NCI-H2171 treated with DMSO at 0.1 percent for 48 hours (cell line): Measurements from ENCODE around the gene HDAC4.

ENCODE experiments used
- DNase-seq: peaks from one replicate; lab custom pipeline; 2025; lab: John Stamatoyannopoulos, UW

HDAC4 gene

DNA sequence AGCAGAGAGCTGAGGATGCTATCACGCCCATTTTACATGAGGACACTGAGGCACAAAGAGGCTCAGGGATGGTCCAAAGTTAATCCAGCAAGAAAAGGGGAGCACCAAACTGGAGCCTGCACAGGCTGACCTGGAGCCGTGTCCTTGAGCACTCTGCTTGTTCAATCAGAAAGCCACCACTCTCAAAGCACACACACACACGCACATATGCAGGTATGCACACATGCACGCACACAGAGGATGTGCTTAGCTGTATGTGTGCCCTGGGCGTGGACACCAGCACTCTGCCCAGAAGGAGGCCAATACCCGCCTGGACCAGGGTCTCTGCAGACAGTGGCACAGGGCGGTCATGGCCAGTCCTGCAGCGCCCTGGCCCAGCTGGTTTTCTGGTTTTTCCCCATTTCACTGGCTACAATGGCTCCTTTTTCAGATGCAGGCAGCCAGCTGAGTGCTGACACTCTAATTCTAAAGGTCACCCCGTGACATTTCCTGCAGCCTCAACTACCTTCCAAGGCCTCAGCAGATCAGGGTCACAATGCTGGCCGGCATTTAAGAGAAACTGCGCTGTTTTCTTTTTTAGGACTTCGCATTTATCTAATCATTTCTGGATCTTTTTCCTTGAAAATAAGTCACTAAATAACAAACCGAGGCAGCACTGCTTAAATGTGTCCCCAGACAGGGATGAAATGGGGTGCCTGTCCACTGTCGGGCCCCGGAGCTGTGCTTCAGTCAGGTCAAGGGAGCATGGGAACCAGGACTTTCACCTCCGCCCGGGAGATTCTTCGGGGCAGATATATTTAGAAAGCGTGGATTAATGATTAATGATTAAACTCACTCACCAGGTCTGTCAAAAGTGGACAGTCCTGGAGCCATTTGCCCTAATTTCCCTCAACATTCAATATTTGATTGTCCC lies 104.5 kb downstream of the HDAC4 start:
- no peak for DNase-seq

DNA sequence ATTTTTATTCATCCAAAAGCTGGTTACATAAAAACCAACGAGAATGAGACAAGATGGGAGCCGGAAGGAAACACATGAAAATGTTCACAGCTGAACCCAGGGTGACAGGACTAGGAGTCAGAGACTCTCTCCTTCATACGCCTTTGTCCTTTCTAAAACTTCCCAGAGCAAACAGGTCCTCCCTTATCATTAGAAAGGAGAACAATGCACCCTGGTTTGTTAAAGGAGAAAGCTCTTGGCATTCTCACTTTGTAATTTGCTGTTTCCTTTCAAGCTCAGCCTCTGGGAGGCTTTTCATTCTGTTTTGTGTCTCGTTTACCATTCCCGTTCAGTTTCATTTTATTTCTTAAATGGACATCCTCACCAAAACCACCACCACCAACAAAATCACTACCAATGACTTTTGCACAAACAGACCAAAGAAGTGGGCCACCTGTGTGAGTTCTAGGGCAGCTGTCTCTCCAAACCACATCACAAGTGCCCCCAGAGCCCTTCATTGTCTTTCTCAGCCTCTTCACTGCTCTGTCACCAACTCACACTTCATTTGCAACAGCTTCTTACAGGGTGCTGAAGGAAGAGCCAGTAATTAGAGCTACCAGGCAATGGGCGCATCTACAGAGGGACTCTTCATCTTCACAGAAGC lies 105.3 kb downstream of the HDAC4 start:
- DNase-seq = no peak

DNA sequence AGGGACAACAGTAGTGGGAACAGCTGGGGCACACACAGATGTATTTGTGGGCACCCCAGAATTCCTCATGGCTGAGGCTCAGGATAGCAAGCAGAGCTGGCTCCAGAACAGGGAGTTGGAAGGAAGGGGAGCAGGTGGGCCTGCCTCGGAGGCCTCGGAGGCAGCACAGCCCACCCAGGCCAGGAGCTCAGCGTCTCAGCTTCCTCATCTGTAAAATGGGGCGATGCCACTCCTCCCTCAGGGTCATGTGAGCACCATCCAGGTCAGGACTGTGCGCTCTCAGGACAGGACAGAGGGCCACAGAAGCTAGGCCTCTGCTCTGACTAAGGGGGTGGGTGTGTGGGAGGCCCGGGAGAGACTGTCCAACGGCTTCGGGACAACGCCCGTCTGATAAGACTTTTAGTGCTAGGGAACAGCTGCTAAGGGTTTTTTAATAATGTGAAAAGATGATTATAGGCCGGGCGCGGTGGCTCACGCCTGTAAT lies 106.2 kb downstream of the HDAC4 start:
- DNase-seq = no peak

DNA sequence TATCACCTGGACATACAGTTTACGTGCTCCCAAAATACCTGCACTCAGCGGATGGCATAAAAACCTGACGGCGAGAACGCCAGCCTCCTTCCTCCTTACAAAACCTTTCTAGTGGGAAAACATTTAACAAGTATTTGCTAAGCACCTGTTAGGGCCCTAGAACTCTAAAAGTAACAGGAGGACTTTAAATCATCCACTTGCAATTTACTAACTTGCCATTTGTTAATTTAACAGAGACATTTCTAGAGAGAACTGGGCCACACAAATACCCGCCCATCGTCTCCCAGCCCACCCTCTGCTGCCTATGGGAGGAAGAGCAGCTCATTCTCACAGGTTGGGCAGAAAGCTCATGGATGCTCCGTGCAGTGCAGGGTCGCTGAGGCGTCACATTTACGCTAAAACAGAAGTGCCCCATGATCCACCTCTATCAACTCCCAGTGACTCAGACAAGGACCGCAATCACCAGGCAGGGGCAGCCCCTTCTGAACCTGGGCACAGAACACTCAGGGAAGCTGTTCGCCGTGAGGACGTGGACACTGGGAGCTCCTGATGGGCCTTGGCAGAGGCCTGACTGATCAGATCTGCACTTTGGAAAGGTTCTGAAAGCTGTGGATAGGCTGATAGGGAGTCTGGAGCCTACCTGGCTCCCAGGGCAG lies 106.9 kb downstream of the HDAC4 start:
- DNase-seq = no peak

DNA sequence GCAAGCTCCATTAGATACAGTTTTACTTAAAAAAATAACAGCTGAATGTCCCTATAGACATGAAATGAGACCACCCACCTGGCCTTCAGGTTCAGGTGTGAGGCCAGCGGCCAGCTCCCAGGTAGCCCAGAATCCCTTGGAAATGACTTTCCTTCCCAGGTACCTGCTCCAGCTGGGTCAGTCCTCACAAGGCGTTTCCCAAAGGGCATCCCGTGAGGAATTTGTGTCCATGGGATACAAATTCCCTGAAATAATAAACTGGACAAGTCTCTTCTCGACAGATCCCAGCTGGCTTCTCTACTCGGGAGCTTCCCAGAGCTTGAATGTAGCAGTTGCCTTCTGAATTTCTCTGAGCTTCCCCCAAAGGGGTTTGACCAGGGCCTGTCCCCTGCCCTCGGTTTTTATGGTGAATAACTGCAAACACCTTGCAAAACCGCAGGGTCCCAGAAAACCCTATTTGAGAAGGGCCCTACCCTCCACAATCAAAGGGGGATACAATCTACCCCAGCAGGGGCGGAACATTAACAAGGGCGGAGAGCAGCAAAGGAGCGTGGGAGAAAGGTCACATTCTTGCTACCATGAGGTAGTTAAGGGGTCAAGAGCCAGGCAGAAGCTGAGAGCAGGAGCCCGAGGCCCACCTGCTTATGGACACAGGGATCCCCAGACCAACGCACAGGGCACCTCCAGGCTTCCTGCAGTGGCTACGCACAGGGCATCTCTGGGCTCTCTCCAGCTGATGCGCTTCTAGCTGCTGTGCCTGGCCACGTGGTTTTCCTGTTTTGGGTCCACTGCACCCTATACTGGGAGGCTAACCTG lies 107.7 kb downstream of the HDAC4 start:
- no peak for DNase-seq

DNA sequence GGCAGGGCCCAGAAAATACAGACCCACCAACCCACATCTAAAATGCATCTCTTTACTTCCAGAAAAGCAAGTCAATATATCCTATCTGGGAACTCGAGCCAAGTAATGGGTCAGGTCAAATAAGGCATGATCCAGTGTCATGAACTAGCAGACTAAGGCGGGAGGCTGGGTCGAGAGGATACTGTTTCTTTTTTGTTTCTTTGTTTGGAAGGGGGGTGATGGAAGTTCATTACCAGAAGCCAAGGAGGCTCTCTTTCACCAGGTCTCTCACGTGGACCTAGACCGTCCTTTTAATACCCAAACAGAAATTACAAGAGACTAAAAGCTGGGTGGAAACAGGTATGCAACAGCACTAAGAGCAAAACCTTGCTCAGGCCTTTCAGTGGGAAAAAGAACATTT lies 108.3 kb downstream of the HDAC4 start:
- DNase-seq = no peak

DNA sequence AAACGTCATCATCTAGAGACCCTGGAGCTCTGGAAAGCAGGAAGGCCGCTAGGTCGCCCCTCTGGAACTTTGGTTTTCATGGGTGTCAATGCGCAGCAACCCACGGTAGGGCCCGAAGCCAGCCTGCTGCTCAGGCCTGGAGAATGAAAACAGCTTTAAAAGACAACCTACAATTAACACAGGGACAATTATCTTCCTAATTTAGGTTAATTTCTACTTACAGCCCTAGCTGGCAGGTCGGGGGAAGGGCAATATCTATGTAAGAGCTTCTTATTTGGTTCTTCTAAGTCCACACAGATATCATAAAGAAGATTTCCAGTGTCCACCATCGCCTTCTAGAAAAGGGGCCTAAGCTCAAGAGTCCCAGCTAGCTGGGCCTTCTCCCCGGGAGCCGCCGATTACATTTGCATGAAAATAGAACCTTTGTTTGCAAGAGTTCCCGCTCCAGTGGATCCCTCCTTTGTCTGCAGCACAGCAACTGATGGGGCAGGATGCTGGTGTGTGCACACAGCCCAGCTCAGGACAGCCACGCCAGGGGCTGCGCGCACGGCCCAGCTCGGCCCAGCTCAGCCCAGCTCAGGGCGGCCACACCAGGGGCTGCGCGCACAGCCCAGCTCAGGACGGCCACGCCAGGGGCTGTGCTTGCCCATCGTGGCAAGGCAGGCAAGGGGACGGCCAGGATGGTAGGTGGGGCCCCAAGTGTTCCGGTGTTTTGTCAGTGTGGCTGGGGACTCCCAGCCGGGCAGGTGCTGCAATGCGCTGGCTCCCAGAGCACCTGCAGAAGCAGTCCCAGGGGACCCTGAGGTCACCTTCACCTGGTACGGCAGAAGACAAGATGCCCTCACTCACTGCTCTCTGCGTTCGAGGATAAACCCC lies 109.1 kb downstream of the HDAC4 start:
- no peak for DNase-seq

DNA sequence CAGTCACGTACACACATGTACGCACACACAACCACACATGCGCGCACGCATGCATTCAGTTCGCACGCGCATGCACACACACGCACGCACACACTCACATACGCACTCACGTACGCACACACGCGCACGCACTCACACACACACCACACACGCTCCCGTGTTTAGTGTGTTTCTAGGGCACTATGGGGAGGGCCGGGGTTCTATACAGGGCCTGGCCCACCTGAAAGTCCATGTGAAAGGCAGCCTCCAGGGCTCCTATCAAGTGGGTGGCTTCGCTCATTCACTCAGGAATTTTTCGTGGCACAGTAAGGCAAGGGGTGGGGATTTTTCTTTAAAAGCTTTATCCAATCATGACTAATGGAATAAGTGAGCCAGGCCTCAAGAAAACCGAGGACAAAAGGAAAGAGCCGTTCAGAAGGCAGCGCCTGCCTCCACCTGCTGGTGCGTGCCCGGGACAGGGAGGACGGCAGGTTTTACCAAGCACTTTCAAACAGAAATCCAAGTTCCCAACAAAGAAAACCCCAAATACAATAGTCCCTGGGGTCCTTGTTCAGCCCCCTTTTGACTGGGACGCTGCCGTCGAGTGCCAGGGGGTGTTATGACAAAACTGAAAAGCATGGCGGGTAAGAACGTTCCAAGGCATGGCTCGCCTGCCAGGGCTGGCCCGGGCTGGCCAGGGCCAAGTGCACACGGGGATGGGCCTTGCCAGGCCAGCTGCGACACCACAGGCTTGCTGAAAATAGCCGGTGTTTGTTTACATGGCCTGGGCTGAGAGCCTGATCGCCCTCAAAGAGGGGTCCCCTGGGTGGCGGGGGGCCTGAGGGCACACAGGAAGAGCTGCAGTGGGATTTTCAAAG lies 110.0 kb downstream of the HDAC4 start:
- no peak for DNase-seq

DNA sequence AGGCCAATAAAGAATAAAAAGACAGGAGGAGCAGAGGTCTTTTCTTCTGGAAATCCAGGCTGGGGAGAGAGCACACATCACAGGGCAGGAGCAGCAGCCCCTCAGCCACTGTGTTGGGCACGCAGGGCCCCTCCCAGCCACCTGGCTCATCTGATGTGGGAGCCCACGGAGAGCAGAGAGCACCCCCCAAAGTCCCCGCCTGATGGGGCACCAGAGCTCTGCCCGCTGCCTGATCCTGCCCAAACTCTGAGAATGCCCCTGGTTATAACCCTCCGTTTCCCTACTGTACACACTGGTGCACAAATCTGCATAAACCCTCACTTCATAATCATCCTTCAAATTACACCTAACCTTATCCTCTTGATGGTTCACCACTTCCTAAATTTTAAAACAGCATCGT lies 111.3 kb downstream of the HDAC4 start:
- DNase-seq = no peak

DNA sequence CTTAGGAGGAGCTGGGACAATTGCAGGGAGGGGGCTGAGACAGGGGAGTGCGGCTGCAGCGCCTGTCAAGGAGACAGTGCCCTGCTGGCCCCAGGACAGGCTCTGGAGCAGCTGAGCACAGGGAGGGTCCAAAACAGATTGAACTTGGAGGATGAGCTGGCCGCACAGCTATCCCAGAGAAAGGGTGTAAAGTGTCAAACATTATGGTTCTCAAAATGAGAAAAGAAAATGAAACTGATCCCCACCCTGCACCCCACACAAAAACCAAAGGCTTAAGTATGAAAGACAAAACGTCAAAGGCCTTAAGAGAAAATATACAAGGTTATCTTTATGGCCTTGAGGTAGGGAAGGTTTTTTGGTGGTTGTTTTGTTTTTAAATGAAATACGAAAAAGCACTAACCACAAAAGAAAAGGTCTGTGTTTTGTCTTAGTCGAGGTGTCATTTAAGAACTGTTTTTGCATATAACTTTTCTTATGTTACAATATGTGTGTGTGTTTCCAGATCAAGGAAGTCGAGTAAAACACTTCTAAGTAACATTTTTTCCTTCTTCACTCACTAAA lies 111.8 kb downstream of the HDAC4 start:
- no peak for DNase-seq

DNA sequence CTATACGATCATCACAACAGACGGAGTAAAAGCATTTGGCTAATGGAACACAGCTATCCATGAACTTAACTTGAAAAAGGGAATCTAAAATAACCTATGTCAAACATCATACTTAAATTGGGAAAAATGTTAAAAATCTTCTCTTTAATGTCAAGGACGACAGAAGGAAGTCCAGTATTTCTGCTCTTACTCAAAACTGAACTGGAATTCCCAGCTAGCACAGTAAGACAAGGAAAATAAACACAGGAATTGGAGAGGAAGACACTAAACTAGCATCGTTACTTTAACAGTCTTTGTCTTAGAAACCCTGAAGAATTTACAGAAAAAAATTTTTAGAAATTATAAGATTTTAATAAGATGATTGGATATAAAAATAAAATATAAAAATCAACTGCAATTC lies 112.6 kb downstream of the HDAC4 start:
- DNase-seq = no peak

DNA sequence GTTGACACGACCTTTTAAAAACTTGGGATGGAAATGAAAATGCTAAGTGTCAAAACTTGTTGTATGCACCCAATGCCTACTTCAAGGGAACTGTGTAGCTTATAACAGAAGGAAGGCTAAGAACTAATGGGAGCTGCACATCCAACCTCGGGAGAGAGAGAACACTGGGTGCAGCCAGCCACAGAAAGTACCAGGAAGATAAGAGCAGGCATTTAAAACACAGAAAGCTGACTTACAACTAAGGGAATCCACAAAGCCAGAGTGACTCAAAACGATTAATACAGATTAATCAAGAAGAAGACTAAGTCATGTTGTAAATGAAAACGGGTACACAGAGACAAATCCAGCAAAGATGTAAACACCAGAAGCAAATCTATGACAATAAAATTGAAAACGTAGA lies 113.4 kb downstream of the HDAC4 start:
- DNase-seq = no peak

DNA sequence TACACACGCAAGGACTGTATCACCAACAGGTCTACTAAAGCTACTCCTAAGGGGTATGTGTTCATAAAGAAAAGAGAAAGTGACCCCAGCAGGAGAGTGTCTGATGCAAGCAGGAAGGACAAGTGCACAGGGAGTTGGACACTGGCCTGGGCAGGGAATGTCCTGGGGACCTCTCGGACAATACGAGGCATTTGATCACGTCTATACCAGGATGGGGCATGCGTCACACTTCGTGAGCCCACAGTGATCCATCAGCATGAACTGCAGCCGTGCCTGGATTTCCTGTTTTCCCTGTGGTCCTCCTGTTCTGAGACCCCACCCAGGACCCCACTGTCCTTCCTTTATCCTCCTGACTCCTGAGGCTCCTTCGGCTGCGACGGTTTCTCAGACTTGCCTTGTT lies 113.9 kb downstream of the HDAC4 start:
- no peak for DNase-seq

DNA sequence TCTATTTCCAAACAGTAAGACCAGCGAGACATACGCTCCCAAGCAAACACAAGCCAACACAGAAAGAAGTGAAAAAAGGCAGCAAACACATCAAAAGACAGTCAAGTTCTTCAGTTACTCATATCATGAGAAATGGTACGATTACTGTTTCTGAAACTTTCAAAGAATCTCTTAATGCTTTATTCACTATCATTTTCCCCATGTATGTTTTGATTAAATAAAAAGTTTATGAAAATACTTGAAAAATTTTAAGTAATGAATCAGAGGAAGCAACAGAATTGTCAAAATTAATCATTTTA lies 114.9 kb downstream of the HDAC4 start:
- no peak for DNase-seq

DNA sequence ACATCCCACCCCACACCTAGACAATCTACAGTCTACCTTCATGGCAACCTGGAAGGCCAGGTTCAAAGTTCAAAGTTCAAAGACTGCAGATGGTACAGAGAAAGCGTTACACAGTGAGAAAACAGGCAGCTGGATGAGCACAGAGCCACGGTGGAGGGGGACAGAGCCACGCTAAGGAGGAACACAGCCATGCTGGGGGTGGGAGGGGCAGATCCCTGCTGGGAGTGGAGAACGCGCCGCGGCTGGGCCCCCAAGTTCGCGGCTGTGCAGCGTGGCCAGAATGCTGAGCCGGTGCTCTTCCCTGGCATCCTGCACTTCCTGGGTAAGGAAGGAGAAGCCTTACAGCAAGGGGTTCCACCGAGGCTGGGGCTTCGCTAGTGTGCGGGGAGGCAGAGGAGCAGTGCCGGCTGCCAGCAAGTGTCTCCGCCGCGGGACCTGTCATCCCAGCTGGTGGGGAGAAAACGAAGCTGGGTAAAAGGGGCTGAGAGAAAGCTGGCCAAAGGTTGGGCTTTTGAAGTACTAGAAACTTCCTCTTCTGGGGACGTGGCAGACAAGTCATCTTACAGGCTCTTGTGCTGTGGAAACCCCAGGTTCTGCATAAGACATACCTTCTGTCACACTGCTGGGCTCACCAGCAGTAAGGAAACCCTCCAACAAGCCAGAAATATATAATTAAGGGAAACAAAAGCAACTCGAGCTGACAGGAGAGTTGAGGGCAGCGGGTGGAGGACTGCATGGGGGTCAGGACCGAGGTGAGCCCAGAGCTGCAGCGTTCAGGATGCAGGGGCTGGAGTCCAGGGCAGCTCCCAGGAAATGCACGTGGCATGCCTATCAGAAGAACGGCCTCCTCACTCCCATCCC lies 115.5 kb downstream of the HDAC4 start:
- DNase-seq = no peak

DNA sequence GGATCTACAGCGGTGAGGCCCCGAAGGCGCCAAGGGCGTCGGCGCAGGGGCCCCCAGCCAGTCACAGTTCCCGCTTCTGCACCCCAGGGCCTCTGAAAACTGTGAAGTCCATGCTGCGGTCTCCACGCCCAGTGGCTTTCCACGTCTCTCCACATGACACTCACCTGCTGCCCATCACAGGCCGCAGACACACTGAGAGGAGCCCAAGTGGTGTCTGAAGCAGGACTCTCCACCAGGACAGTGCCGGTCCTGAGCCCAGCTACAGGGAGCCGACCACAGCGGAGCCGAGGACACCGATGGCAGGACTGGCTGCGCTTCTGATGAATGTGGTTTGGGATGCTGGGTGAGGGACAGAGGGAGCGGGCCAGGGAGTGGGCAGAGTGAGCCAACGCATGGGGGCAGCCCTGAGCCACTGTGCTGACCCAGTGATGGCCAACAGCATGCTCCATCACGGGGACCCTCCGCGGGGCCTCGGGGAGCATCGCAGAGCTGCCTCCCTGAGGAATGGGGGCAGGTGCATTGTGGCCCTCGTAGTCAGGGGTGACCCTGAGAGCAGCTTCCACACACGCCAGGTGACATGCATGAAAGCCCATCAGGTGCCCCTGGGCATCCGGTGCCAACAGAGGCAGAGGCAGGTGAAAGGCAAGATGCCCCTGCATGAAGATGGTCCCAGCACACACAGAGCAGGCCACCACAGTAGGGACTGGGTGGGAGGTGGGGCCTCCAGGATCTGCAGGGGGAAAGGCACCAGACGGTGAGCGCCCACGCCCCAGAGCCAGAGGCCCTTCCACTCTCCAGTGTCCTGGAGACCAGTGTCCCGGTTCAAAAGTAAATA lies 116.6 kb downstream of the HDAC4 start:
- DNase-seq = no peak

DNA sequence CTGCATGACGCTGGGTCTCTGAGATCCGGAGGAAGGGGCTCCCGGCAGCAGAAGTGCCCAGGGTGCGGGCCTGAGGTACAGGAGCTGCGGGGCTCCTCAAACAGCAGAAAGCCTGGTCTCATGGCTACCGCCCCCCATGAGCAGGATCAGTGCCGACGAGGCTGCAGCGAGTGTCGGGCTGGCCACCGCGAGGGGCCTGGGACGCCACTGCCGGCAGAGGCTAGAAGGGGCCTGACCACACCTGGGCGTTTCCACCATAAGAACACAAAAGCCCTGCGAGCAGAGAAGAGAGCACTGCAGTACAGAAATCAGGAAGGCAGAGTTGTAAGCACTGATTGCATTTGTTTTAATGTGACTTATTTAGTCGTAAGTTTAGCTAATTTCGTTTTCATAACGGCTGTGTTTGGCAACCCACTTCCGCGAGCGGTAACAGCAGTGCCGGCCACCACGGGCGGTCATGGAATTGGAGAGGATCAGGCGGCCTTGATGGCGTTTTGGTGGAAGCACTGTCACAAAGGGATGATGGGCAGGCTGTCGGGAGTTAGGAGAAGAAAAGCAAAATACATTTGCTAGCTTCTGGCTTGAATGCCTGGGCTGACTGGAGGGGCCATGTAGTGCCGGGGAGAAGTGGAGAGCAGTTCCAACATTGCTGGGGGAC lies 117.4 kb downstream of the HDAC4 start:
- DNase-seq = no peak
